Stimulated activated CD4-positive, alpha-beta T cell treated with anti-CD3 and anti-CD28 coated beads, Interleukin-4, amount 100 ng/mL, for 24 hours (primary cell): ENCODE results near the gene BCL2A1.
"Not testable (repeated sequence)": the region's sequence is repeated elsewhere in the genome, so short reads cannot be mapped to it uniquely, and the experiment has no call there.

Experiments
- DNase-seq: peaks from one replicate; pipeline ENCODE4 v3.0.0-alpha.2; 2020

Gene BCL2A1

GRCh38 chr15:79970624-79971434, at the start of gene BCL2A1:
Gene BCL2A1, minus strand, starts transcription at chr15:79971196. Its CDS starts 77 bp downstream, at chr15:79971119.
- peak; percentile 77 for DNase-seq

- no peak for DNase-seq
These were observed 49.7 kb upstream of the BCL2A1 start for GRCh38 chr15:80020731-80021130.

GRCh38 chr15:80020149-80020548, 49.2 kb upstream of the BCL2A1 start:
- DNase-seq: not testable (repeated sequence)

GRCh38 chr15:80019168-80019745, 48.3 kb upstream of the BCL2A1 start:
- no peak for DNase-seq

GRCh38 chr15:80017139-80017538, 46.1 kb upstream of the BCL2A1 start:
- not testable (repeated sequence) for DNase-seq

GRCh38 chr15:80016506-80016905, 45.5 kb upstream of the BCL2A1 start:
- not testable (repeated sequence) for DNase-seq

DNA sequence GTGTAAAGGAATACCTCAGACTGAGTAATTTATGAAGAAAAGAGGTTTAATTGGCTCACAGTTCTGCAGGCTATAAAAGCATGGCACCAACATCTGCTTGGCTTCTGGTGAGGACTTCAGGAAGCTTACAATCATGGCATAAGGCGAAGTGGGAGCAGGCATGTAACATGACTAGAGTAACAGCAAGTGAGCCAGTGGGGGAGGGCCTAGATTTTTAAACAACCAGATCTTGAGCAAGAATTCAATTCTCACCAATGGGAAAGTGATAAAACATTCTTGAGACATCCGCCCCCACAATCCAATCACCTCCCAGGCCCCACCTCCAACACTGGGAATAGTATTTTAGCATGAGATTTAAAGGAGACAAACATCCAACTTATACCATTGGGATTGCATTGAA, 44.2 kb upstream of the BCL2A1 start:
- DNase-seq: no peak

GRCh38 chr15:80014186-80014585, 43.2 kb upstream of the BCL2A1 start:
- not testable (repeated sequence) for DNase-seq

- no peak for DNase-seq
These were observed 41.2 kb upstream of the BCL2A1 start for GRCh38 chr15:80012060-80012726.

DNA sequence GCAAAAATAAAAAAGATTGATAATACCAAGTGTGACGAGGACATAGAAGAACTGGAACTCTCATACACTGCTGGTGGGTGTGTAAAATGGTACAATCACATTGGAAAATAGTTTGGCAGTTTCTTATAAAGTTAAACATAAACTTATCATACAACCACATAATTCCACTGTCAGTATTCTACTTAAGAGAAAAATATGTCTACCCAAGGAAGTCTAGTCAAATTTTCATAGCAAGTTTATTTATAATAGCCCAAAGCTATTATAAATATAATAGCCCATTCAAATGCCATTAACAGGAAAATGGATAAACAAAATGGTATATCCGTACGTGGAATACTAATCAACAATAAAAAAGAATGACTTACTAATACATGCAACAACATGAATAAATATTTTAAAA, 40.6 kb upstream of the BCL2A1 start:
- DNase-seq: no peak

DNA sequence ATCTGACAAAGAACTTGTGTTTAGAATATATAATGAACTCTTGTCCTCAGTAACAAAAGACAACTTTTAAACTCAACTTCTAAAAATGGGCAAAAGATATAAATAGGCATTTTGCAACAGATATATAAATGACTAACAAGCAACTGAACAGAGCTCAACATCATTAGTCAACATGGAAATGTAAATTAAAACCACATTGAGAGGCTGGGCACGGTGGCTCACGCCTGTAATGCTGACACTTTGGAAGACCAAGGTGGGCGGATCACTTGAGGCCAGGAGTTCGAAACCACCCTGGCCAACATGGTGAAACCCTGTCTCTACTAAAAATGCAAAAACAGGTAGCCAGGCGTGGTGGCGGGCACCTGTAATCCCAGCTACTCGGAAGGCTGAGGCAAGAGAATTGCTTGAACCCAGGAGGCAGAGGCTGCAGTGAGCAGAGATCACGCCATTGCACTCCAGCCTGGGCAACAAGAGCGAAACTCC, 40.1 kb upstream of the BCL2A1 start:
- peak; percentile 18 for DNase-seq

GRCh38 chr15:80010131-80010673, 39.2 kb upstream of the BCL2A1 start:
- no peak for DNase-seq

GRCh38 chr15:80007532-80007931, 36.5 kb upstream of the BCL2A1 start:
- DNase-seq: no peak

DNA sequence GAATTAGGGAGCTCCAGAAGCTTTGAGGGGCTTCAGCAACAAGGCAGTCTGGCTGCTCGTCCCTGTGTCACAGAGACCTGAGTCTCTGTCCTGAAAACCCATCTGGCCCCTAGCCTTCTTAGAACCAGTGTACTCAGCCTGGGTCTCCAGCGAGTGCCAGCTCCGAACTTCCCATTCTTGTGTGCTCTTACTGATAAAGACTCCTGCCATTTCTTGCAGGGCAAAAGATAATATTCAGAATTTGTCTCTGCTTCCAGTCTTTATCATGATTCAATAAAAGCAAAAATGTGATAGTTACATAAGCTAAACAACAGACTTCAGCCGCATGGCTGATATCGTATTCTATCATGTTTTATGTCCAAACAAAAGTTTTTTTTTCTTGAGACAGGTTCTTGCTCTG, 36.0 kb upstream of the BCL2A1 start:
- DNase-seq: no peak

DNA sequence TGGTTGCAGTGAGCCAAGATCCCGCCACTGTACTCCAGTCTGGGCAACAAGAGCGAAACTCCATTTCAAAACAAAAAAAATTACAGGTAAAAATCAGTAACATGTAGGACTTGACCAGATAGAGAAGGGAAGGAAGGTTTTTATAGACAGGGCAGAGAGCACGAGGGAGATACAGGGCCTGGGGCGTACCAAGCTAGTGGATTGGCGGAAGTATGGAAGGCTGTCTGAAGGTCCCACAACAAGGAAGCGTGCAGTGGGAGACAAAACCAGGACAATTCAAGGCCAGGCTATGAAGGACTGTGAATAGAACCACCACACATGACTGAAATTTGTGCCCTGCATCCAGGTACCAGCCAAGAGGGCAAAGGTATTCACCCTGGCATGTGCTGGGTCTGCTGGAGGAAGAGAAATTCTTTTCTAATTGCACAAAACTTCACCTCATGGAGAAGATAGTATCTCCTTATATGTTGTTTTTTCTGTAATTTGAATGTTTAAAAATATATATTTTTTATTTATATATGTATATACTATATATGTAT, 33.0 kb upstream of the BCL2A1 start:
- DNase-seq: no peak

DNA sequence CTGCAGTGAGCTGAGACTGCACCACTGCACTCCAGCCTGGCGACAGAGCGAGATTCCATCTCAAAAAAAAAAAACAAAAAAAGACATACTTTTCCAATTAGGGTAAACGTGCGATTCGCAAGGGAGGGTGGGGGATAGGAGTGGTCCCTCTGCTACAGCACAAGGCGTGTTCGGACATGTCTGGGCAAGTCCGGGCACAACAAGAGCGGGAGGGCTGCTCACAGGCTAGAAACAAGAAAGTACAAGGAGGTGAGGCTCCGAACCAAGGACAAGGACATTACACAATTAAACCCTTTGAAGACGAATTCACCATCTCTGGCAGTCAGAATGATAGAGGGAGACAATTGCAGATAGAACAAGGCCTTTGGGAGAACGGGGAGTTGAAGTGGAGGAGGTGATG, 32.2 kb upstream of the BCL2A1 start:
- DNase-seq: no peak

DNA sequence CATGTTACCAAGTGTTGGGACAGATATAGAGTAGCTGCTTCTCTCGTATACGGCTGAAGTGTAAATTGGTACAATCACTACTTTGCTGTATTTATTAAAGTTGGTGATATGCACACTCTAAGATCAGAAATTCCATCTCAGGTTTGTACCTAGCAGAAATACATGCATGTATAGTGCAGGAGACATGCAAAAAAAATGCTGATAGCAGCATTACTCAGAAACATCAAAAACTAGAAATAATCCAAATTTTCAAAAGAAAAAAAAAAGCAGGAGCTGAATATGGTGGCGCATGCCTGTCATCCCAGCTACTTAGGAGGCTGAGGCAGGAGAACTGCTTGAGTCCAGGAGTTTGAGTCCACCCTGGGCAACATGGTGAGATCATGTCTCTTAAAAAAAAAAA, 31.3 kb upstream of the BCL2A1 start:
- no peak for DNase-seq

DNA sequence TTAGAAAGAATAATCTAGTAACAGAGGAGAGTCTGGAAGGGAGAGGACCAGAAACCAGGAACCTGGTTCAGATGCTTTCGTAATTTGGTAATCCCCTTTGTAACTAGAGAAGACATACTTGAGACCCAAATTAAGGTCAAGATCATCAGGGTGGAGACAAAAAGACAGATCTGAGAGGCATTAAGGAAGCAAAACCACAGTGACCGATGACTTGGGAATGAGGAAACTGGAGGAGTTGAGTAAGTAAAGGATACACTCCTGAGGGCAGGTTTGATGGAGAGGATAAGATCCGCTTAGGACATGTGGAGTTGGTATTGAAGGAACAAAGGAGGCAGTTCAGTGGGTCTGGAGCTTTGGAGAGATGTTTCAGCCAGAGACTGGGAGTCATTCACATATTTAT, 23.6 kb upstream of the BCL2A1 start:
- no peak for DNase-seq

- no peak for DNase-seq
These were observed 20.8 kb upstream of the BCL2A1 start for GRCh38 chr15:79991826-79992225.

DNA sequence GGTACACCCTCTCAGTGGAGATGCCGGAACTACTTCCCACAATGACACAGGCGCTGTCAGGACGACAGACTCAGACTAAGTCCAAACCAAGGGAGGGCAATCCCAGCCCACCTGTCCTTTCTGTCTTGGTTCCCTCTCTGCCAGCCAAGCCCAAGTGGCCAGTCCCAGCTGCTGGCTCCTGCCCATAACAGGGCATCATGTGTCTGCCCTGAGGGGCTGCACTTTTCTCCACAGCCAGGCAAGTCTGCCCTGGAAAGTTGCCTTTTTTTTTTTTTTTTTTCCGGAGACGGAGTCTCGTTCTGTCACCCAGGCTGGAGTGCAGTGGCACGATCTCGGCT, 20.0 kb upstream of the BCL2A1 start:
- no peak for DNase-seq

DNA sequence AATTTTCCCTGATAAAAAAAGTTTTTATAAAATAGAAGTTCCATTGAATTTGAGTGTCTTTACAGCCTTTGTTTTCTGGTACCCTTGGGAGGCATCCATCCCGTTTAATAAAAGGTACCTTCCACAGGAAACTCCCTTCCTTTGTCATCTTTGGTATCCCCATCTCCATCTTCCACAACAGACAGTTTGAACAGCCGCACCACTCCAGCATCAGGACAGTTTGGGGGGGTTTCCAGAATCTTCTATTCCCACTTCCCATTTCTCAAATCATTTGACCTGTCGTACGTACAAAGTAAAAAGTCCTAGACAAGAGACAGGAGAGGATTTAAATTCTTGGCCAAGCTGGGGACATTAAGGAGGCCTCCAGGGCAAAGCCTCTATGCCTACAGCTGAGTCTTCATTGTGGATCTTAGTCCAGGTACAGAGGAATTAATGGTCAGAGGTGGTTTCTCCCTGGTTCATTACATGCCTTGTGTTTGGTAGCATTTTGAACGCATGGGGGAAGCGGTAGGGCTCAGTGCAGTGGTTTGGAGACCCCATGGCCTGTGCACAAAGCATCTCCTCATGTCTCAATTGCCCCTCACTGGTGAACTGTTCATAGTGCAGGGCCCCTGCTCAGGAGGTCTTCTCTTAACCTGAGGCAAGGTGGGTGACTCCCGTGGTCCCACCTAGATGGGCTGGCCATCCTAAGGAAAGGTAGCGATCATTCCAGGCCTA, 19.4 kb upstream of the BCL2A1 start:
- no peak for DNase-seq

DNA sequence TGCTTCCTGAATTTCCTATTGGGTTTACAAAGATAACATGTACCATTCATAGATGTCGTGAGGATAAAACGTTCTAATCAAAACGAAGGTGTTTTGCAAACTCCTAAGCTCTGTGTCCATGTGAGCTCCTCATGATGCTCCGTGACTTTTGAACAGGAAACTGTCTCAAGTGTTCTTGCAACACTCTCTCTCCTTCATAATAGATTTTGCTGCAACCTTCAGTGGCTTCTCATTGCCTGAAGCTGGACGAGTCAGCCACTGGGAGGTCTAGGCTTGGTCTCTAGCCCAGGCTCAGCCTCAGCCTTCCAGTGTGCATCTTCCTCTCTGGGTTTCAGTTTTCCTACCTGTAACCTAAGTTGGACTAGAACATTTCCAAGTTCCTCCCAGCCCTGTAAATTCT, 18.7 kb upstream of the BCL2A1 start:
- DNase-seq: no peak

DNA sequence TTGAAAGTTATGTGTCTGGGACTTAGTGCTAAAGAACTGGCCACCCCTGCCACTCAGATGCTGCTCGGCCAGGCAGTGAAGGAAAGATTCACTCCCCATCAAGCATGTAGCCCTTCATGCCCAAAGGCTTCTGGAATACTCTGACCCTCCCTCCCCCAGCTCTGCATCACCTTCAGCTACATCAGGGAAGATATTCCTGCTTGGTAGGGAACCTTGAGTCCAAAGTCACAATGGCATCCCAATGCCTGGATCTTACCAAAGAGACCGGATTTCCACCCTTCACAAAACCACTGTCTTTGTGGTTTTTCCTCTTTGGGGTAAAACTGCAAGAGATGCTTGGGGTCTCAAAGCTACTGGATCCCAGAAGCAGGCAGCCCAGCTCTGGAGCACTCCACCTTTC, 18.2 kb upstream of the BCL2A1 start:
- DNase-seq: no peak
